HepG2 (cell line): ENCODE data around the gene ZDHHC19. TPM values are rescaled to one million over a fixed set of nuclear protein-coding genes. Genes with fewer than 3 reads are reported as not detected.

Experiments used
- E2F5 ChIP-seq: sonication (generic); formaldehyde crosslinking; conservative IDR thresholded peaks from 2 replicates; pipeline ENCODE4 v1.4.0; 2020; ENCODE audit warnings: missing genetic modification reagents
- MAFG ChIP-seq: sonication (generic); formaldehyde crosslinking; IDR thresholded peaks from 2 replicates; pipeline ENCODE4 v1.5.1; 2020; ENCODE audit warnings: mild to moderate bottlenecking, missing genetic modification reagents
- NONO ChIP-seq, 2 experiments: fragments of 450-650 bp in 1 of 2; sonication (generic) in 1 of 2; formaldehyde crosslinking in 1 of 2; IDR thresholded peaks in 1 of 2; conservative IDR thresholded peaks in 1 of 2; 2 replicates each; pipeline versions ENCODE4 v1.6.1 to v1.8.0; 2017 to 2022; ENCODE audit warnings: mild to moderate bottlenecking in 1 of 2, missing genetic modification reagents in 1 of 2, moderate library complexity in 1 of 2
- PHF21A ChIP-seq: sonication (generic); formaldehyde crosslinking; IDR thresholded peaks from 2 replicates; pipeline ENCODE4 v1.5.0; 2020; ENCODE audit warnings: mild to moderate bottlenecking, missing genetic modification reagents
- REST ChIP-seq, 2 experiments: IDR thresholded peaks; 2 replicates each; pipeline ENCODE4 v1.6.1; 2011 to 2012; ENCODE audit warnings: low read length in 2 of 2, borderline replicate concordance in 1 of 2, low read depth in 1 of 2, mild to moderate bottlenecking in 1 of 2, moderate library complexity in 1 of 2
- SAFB2 ChIP-seq: sonication (generic); formaldehyde crosslinking; IDR thresholded peaks from 2 replicates; pipeline ENCODE4 v1.5.1; 2020; ENCODE audit warnings: missing genetic modification reagents, low read depth, mild to moderate bottlenecking, borderline replicate concordance
- TP53 ChIP-seq: sonication (generic); formaldehyde crosslinking; conservative IDR thresholded peaks from 2 replicates; pipeline ENCODE4 v1.4.0; 2020; ENCODE audit warnings: missing genetic modification reagents
- TRIM22 ChIP-seq: fragments of 450-650 bp; IDR thresholded peaks from 2 replicates; pipeline ENCODE4 v1.6.1; 2017
- ZBTB40 ChIP-seq, 2 experiments: fragments of 450-650 bp in 1 of 2; sonication (generic) in 1 of 2; formaldehyde crosslinking in 1 of 2; IDR thresholded peaks; 2 replicates each; pipeline versions ENCODE4 v1.6.1 to v1.8.0; 2016 to 2022; ENCODE audit warnings: antibody characterized with exemption in 1 of 2, mild to moderate bottlenecking in 1 of 2, missing genetic modification reagents in 1 of 2
- ZBTB7B ChIP-seq: sonication (generic); formaldehyde crosslinking; IDR thresholded peaks from 2 replicates; pipeline ENCODE4 v1.4.0; 2020; ENCODE audit warnings: missing genetic modification reagents
- ZNF235 ChIP-seq: sonication (generic); formaldehyde crosslinking; IDR thresholded peaks from 2 replicates; pipeline ENCODE4 v1.8.1; 2023; ENCODE audit warnings: mild to moderate bottlenecking, missing genetic modification reagents, borderline replicate concordance
- ZNF30 ChIP-seq: sonication (generic); formaldehyde crosslinking; IDR thresholded peaks from 2 replicates; pipeline ENCODE4 v1.5.0; 2020; ENCODE audit warnings: mild to moderate bottlenecking, missing genetic modification reagents
- polyA plus RNA-seq, 8 experiments: library from polyadenylated mRNA; depleted of rRNA in 3 of 8; stranded (reverse) in 7 of 8; unstranded in 1 of 8; fragments of >200 nt; fragmentation: Illumina TruSeq in 4 of 8; extraction: Trizol in 4 of 8; gene quantifications; 2 replicates each; pipeline versions ENCODE4 v1.2.1 to v1.2.3, GENCODE V29; 2011 to 2016; ENCODE audit warnings: low read depth in 4 of 8, missing spikeins in 1 of 8, mixed read lengths in 1 of 8; ENCODE audit not compliant: insufficient read depth in 1 of 8
- total RNA-seq, 5 experiments: library from RNA; depleted of rRNA; stranded (reverse); fragments of >200 nt; fragmentation: Illumina TruSeq; extraction: Trizol; gene quantifications; 2 replicates each; pipeline ENCODE4 v1.2.3, GENCODE V29; 2016; ENCODE audit warnings: low read depth in 1 of 5

ZDHHC19 gene
- total and polyA plus RNA-seq, 2 of the 13 experiments (the other 11 are each of a cell fraction or from before 2014, with no cell fraction given) = 0.22 to 0.53 TPM

- TF ChIP-seq TRIM22 (no peak), PHF21A (CRISPR knock-in tag) (peak; percentile 58; the same call in 1 of the 2 replicates), ZBTB40 (IDR thresholded peaks at IDR 0.05) (no peak), ZBTB40 (CRISPR knock-in tag; IDR thresholded peaks at IDR 0.05) (no peak), REST (IDR thresholded peaks at IDR 0.05; ENCODE audit: borderline replicate concordance in 1 of 2, low read depth in 1 of 2, low read length in 2 of 2) (no peak), ZNF30 (no peak), MAFG (CRISPR knock-in tag) (no peak), SAFB2 (CRISPR knock-in tag) (peak; percentile 64; the same call in 1 of the 2 replicates), E2F5 (CRISPR knock-in tag) (no peak), NONO (IDR thresholded peaks at IDR 0.05) (no peak), NONO (CRISPR knock-in tag; conservative IDR thresholded peaks at IDR 0.05) (no peak), ZNF235 (no peak), ZBTB7B (CRISPR knock-in tag) (peak; percentile 81), TP53 (CRISPR knock-in tag) (no peak)
Observed at GRCh38 chr3:196163666-196164493, 47.3 kb downstream of the ZDHHC19 start (continued).
